ENCODE measurements around the gene NOP10.

The NOP10 gene

GRCh38 chr15:34370643-34371042, 27.7 kb upstream of the NOP10 start:
- CTCF ChIA-PET: no interaction called here
- TF ChIP-seq, protein P1, sequence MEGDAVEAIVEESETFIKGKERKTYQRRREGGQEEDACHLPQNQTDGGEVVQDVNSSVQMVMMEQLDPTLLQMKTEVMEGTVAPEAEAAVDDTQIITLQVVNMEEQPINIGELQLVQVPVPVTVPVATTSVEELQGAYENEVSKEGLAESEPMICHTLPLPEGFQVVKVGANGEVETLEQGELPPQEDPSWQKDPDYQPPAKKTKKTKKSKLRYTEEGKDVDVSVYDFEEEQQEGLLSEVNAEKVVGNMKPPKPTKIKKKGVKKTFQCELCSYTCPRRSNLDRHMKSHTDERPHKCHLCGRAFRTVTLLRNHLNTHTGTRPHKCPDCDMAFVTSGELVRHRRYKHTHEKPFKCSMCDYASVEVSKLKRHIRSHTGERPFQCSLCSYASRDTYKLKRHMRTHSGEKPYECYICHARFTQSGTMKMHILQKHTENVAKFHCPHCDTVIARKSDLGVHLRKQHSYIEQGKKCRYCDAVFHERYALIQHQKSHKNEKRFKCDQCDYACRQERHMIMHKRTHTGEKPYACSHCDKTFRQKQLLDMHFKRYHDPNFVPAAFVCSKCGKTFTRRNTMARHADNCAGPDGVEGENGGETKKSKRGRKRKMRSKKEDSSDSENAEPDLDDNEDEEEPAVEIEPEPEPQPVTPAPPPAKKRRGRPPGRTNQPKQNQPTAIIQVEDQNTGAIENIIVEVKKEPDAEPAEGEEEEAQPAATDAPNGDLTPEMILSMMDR (IDR thresholded peaks at IDR 0.05; ENCODE audit: insufficient read depth, low read length, missing control alignments): no peak
- POLR2A ChIA-PET: no interaction called here
- no peak overlapping the region for H3K4me3 ChIP-seq (ENCODE audit: low read depth, low read length)
- no peak for DNase-seq (ENCODE audit: low read depth, low spot score)

GRCh38 chr15:34370129-34370528, 27.2 kb upstream of the NOP10 start:
- TF ChIP-seq, protein P1 (IDR thresholded peaks at IDR 0.05; ENCODE audit: insufficient read depth, low read length, missing control alignments): no peak
- ChIA-PET CTCF (interaction anchor here (4.7 to 5.0 kb wide), 2 partner anchors 129 to 260 kb away, joined by 48 to 54 read pairs; no protein-coding TSS in a partner anchor), POLR2A (no interaction called here)
- no peak for DNase-seq (ENCODE audit: low read depth, low spot score)
- no peak overlapping the region for H3K4me3 ChIP-seq (ENCODE audit: low read depth, low read length)

- CTCF ChIA-PET: interaction anchor here (0.6 to 5.0 kb wide), 44 partner anchors 9 to 312 kb away, joined by 3 to 54 read pairs (median 6); partner anchors contain the start of genes EMC4, GOLGA8B, KATNBL1 and NOP10
Observed at GRCh38 chr15:34367101-34368081, 24.5 kb upstream of the NOP10 start, which contains the start of gene LPCAT4. LPCAT4 (minus strand) TSS chr15:34367196; CDS start chr15:34367100, 96 bp downstream.

GRCh38 chr15:34366271-34367065, 23.5 kb upstream of the NOP10 start:
- ChIA-PET POLR2A (interaction anchor here (0.5 to 1.9 kb wide), 3 partner anchors 29 to 265 kb away, joined by 3 to 7 read pairs (median 3); partner anchors contain the start of genes EMC7, KATNBL1, PGBD4 and SLC12A6), CTCF (interaction anchor here (0.6 to 5.0 kb wide), 34 partner anchors 8 to 311 kb away, joined by 3 to 54 read pairs (median 6); partner anchors contain the start of genes EMC4, GOLGA8B, KATNBL1 and NOP10)
- peak overlapping the region; percentile 89 for H3K4me3 ChIP-seq (ENCODE audit: low read depth, low read length)
- TF ChIP-seq, protein P1 (IDR thresholded peaks at IDR 0.05; ENCODE audit: insufficient read depth, low read length, missing control alignments): no peak
- DNase-seq (ENCODE audit: low read depth, low spot score): no peak

More at GRCh38 chr15:34367101-34368081, 24.5 kb upstream of the NOP10 start, which contains the start of gene LPCAT4:
- peak within 1 kb of the TSS; percentile 89 for H3K4me3 ChIP-seq (ENCODE audit: low read depth, low read length)
- TF ChIP-seq, protein P1 (IDR thresholded peaks at IDR 0.05; ENCODE audit: insufficient read depth, low read length, missing control alignments): peak; percentile 99
- POLR2A ChIA-PET: interaction anchor here (1.1 to 1.9 kb wide), 3 partner anchors 24 to 266 kb away, joined by 3 to 7 read pairs (median 6); partner anchors contain the start of genes EMC7, NOP10, NUTM1 and PGBD4
- peak; percentile 34 for DNase-seq (ENCODE audit: low read depth, low spot score)

- ChIA-PET POLR2A (interaction anchor here (1.9 kb wide), 1 partner anchor 28 kb away, joined by 7 read pairs; the partner anchor contains the start of gene SLC12A6), CTCF (interaction anchor here (1.0 to 5.0 kb wide), 6 partner anchors 8 to 256 kb away, joined by 3 to 54 read pairs (median 18); partner anchors contain the start of genes NOP10 and NUTM1)
- no peak for DNase-seq (ENCODE audit: low read depth, low spot score)
- peak overlapping the region; percentile 89 for H3K4me3 ChIP-seq (ENCODE audit: low read depth, low read length)
- TF ChIP-seq, protein P1 (IDR thresholded peaks at IDR 0.05; ENCODE audit: insufficient read depth, low read length, missing control alignments): no peak
Observed at GRCh38 chr15:34365836-34366235, 22.9 kb upstream of the NOP10 start.
